ENCODE data around the gene C22orf15.

The C22orf15 gene

DNA sequence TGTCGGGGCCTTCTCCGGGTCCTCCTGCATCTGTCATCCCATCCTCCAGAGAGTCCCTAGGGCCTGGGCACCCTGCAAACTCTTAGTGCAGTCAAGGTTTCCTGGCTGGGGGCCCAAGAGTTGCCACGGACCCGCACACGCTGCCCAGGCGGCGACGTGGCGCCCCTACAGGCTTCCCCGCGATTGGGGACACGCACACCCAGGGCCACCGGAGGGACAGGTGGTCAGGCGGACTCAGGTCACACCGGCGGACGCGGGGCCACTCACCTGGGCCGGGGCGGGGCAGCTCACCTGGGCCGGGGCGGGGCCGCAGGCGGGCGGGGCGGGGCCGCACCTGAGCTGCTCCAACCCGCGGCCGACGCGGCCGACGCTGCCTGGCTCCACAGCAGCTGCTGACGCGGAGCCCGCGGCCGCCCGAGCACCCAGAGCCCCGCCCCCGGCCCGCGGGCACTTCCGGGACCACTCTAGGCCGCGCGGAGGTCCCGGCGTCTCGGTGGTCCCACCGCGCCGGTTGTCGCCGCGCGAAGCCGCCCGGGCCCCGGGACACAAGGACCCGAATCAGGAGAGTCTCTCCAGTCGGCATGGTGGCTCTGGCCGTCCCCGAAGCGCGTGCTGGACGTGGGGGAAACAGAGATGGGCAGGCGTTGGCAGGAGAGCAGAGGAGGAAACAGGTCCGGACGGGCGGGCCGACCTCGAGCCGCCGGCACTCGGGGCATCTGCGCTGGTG lies 11.9 kb upstream of the C22orf15 start, which contains the start of gene ZNF70:
Gene ZNF70 (minus strand): TSS at position 399 of the 727 bp plus-strand sequence. CDS start 5,972 bp downstream, outside the sequence.
- peak; percentile 83 to 89 for DNase-seq

DNA sequence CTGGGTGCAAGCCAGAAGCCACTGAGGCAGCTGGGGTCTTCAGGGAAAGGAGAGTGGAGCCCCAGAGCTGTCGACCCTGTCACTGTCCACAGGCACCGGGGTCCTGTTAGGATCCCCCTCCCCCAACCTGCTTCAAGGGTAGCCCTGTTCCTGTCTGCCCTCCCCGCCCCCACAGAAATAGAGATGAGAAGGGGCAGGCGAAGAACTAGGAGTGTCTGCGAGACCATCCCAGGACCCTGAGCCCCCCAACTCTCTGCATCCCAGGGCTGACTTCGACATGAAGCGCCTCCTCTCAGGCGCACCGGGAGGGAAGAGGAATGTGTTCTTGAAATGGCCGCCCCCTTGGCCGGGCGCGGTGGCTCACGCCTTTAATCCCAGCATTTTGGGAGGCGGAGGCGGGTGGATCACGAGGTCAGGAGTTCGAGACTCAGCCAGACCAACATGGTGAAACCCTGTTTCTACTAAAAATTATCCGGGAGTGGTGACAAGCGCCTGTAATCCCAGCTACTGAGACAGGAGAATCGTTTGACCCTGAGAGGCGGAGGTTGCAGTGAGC lies 11.3 kb upstream of the C22orf15 start:
- no peak for DNase-seq

DNA sequence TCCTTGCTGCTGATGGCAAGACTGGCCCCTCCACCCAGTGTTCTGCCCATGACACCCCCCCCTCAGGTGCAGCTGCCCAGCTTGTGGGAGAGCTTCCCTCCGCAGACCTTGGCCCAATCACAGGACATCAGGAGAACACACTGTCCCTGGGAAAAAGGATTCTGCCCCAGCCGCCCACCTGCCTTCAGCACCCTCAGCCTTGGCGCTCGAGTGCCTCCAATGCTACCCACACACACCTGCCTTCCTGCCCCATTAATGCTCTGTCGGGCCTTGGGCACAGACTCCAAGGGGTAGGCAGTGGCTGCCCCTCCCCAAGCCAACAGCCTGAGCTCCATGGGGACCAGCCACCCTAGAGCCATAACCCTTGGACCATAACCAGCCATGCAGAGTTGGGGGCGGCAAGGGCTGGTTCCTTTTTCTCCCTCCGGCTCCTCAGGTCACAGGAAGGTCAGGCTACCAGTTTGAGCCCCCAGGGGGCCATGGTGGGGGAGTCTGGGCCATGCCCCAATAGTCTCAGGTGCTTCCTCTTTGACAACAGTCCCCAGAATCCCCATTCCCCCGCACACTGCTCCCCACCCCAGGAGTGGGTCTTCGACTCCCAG lies 10.6 kb upstream of the C22orf15 start:
- DNase-seq, result no peak

DNA sequence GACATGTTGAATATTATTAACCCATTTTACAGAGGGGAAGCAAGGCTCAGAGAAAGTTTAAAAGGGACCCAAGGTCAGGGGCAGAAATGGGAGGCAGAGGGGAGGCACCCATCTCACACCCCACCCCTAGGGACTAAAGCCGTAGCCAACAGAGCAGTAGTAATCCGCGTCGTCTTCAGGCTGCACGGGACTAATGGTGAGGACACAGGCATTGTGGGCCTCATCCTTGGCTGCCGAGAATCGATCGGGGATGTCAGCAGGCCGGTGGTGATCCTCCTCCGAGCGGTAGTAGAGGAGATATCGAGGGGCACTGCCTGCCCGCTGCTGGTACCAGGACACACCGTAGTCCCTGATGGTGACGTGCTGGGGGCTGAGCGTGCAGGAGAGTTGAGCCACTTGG lies 10.0 kb upstream of the C22orf15 start:
- DNase-seq, result no peak

DNA sequence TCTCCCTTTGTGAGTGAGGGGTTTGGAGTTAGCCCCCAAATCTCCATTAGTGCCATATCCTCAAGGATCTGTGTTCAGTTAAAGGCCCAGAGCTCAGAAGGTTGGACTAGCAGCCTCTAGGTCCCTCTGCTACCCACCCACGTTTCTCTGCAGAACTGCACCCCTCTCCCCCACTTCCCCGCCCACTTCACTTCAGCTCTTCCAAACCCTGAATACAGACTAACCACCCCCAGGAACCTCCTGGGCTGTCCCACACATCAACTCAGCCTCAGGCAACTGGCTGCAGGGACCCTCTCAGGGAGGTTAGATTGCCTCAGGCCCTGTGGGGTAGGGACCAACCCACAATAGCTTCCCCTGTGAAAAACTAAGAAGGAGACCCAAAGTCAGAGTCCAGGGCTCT lies 9.4 kb upstream of the C22orf15 start:
- no peak for DNase-seq

DNA sequence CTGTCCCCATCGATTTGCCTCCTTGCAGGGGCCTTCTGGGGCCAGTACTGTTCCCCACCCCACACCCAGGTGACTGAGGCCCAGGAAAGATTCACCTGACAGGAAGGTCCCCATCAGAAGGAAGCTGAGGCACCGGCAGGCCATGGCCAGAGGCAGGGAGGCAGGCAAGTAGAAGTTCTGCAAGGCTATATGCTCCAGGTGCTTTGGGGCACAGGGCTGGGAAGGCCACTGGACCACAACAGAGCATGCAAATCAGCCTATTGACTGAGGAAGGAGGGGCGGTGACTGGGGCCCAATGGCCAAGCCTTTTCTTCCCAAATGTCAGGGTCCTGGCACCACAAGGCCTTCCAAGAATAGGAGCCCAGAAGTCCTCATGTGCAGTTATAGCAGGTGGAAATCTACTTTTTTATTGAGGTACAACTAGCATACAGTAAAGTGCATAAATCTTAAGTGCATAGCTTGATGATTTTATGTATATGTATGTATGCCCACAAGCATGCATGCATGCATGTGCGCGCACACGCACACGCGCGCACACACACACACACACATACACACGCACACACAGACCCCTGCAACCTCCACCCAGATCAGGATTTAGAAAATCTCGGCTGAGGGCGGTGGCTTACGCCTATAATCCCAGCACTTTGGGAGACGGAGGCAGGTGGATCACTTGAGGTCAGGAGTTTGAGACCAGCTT lies 8.4 kb upstream of the C22orf15 start, which contains the start of gene VPREB3:
Gene VPREB3 (minus strand): TSS at position 206 of the 700 bp plus-strand sequence. CDS start 62 bp downstream, at position 144.
- no peak for DNase-seq

DNA sequence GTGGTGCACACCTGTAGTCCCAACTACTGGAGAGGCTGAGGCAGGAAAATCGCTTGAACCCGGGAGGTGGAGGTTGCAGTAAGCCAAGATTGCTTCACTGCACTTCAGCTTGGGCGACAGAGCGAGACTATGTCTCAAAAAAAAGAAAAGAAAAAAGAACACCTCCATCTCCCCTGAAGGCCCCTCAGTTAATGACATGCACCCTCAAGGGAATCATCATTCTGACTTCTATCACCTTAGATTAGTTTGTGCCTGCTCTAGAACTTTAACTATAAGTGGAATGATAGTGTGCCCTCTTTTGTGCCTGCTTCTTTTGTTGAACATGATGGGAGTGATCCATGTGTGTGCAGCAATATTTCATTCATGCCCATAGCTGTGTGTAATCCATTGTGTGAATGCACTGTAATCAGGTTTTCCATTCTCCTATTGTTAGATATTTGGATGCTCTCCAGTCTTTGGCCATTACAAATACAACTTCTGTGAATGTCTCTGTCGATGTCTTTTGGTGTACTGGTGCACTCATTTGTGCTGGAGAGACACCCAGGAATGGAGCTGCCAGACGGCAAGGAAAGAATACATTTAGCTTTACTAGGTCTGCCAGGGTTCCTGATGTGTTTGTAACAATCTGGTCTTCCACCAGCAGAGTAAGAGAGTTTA lies 7.7 kb upstream of the C22orf15 start:
- no peak for DNase-seq

DNA sequence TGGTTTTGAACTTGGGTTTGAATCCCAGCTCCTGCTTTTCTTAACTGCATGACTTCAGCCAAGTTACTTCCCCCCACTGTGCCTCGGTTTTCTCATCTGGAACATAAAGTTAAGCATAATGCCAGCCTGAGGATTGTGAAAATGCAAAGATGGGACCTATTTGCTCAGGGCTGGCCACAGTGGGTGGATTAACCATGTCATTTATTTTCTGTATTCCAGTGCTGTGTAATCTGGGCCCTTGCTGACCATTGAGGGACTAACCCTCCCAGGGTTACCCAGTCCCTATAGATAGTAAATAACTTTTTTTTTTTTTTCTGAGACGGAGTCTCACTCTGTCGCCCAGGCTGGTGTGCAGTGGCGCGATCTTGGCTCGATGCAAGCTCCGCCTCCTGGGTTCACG lies 7.1 kb upstream of the C22orf15 start:
- no peak for DNase-seq

DNA sequence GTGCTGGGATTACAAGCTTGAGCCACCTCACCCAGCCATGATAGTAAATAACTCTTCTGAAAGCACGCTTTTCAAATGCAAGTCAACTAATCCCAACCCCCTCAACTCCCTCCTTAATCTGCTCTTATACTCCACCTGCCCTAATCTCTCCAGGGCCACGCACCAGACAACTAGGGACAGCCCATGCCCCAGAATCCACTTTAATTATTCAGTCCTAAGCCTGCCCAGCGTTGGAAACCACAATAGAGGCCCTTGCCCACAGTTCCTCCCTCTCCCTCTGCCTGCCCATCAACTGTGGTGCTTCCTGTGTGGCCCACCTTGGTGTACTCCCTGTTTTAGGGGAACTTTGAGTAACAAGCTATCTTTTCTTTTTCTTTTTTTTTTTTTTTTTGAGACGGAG lies 5.9 kb upstream of the C22orf15 start:
- DNase-seq, result no peak

DNA sequence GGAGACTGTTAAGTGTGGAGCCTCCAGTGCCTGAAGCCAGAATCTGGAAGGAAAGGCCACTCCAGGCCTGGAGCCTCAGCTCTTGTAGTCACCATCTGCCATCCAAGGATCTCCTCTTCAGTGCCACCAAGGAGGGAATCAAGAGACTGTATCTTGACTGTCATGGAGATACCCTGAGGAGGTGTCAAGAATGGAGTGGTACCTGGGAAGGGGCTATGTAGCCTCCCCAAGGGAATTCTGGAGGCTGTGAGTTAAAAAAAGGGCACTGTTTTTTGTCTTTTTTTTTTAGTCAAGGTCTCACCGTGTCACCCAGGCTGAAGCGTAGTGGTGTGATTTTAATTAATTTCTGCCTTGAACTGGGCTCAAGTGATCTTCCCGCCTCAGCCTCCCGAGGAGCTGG lies 3.2 kb upstream of the C22orf15 start:
- DNase-seq, result no peak

DNA sequence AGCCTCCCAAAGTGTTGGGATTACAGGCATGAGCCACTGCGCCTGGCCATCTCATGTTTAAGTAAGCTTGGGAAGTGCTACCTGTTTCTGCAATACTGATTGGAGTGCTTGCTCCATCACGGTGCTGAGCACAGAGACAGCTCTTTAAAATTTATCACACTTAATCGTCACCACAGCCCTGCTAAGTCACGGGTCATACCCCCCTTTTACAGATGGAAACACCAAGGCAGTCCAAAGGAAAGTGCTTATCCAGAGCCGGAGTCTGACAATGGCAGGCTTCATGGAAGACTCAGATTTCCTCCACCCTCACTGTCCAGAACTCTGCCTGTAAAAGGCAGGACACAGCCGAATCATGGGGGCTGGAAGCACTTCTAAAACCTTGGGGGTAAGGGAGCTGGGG lies 2.7 kb upstream of the C22orf15 start:
- DNase-seq, result no peak

DNA sequence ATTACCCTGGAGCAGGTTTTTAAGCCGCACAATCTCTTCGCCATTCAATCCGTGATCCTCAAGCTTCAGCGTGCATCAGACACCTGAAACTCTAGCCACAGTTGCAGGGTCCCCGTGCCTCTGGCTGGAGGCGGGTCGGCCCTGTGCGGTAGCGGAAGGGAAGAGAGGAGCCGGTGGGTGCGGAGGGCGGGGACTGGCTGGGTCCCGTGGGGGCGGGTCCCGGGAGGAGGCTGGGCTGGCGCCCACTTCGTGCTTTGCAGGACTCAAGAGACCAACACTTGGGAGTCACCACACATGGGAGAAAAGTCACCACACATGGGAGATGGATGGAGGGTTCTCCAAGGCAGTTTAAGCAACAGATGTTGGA lies 772 bp downstream of the C22orf15 start:
- peak; percentile 72 to 78 for DNase-seq

DNA sequence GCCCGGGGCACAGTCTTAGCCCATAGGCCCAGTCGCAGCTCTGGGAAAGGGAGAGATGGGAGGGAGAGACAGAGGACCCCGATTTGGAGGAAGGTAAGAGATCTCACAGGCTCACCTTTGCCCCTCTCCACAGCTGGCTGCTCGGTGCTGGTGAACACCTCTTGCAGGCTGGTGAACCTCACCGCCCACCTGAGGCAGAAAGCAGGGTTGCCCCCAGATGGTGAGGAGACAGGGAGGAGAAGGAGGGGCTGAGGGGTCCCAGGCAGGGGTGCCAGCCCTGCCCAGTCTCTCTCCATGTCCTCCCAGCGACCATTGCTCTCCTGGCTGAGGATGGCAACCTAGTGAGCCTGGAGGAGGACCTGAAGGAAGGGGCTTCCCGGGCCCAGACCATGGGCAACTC lies 1.2 kb downstream of the C22orf15 start:
- no peak for DNase-seq

DNA sequence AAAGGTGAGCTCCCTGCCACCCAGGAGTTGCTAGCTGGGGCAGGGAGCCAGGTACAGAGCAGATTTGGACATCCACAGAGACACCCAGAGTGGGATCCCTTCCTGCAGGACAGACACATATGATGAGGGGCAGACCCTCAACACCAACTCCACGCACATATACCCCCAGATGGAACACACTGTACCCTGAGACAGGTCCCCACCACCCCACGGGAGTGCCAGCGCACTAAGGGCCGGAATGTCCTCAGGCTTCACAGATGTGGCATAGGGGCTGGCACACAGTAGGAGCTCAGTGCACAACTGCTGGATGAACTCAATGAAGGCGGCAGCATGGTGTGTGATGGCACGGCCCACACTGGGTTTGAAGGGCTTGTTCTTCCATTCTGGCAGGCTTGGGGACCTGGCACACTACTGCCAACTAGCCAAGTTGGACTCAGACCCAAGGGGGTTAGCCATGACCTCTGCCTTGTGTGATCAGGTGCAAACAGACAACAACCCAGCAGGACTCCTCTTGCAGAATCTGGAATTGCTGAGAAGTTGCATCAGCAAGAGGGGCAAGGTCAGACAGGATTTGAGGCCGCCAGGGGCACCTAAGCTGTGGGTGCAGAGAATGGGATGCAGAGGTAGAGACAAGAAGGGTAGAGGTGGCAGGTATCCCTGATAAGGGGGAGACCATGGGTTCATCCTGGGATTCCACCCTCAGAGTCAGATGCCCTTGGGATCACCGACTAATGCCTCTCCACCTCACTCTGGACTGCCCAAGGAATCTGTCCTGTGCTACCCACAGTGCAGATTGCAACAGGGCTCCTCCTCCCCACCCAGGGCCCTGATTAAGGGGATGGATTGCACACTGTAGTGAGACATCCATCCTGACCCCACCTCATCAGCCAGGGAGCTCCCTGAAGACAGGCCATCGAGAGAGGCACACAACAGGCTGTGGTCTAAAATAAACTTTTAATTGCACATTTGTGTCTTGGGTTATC lies 2.4 kb downstream of the C22orf15 start:
- DNase-seq, result no peak

DNA sequence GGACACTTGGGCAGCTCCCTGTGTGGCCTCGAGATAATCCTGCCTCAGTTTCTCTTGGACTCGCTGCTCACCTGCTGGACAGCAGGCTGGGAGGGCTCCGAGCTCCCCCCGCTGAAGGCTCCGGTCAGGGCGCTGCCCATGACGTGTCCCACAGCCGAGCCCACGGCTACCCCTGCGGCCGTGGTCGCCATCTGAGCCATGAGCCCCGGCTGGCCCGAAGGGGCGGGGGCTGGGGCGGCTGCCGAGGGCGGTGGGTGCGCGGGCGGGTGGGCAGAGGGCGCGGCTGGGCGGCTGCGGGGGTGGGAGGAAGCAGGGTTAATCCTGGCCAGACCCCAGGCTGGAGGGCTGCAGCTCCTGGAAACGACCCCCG lies 4.5 kb downstream of the C22orf15 start:
- no peak for DNase-seq

DNA sequence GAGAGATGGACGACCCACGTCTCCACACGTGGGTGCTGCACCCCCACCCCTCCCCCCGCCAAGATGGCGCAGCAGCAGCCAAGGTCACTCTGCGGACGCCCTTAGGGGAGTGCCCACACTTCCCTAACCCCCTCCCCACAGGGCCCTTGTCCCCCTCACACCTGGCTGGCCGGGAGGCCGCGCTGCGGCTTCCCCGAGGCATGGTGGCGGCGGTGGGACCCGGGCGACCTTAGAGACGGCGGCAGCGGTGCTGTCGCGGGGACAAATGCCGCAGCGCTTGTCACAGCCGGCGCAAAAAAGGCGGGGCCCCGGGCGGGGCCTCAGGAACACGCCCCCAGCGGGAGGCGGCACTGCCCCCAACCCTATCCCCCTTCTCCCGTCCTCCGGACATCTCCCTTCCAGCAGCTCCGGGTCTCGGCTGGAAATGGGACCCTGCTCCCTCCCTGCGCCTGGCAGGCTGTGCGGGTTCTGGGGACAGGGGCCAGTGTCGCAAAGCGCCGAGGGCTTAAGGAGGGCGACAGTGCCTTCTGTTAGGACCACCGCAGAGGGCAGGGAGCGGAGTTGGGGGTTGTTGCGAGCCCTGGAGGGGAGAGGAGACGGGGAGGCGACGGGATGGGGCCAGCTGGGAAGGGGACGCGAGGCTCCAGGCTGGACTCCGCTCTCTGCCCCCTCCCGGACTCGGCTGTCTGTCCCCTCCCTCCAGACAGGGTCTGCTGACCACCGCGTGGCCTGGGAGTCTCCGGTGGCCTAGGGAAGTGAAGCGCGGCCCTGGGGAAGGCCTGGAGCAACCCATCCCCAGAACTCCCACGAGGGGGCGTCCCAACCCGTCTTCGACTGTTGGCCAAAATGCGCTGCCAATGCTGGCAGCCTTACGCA lies 5.1 kb downstream of the C22orf15 start, which contains the start of gene CHCHD10:
Gene CHCHD10 (minus strand): TSS at position 300 of the 876 bp plus-strand sequence. CDS start 98 bp downstream, at position 202.
- DNase-seq, result peak; percentile 88 to 91

DNA sequence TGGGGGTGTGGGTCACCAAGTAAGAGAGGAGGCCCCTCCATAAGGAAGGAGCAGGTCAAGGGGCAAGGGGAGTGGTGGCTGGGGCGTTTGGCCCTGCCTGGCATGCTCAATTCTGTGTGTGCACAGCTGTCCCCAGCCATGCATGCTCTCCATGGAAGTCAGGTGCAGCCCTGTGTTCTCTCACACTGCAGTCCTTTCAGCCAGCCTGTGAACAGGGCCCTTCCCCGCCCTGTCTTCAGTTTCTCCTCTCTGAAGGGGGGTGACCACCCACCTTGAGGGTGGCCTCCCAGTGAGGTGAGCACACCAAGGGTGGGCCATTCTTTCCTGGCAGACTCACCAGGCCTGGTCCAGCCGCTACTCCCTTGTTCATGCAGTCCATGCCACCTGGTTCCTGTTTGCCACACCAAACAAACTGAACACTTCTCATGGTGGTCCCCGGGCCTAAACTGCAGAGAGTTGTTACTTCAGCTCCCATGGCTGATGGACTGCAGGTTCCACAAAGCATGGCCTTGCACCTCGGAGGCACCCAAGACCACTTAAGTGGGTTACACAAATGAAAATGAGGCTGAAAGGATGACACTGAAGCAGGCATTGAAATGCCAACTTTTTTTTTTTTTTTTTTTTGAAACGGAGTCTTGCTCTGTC lies 6.7 kb downstream of the C22orf15 start:
- DNase-seq, result no peak

DNA sequence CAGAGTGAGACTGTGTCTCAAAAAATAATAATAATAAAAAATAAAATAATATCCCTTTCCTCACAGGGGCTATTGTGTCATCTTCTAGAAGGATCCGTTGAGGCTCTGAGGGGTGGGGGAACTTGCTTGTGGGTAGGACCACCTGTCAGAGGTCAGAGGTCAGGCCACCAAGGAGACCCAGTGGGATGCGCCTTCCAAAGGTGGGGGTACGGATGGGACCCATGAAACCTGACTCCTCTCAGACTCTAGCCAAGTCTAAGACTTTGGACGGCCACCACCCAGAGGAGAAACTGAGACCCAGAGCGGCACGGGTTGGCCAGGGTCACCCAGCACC lies 9.5 kb downstream of the C22orf15 start:
- no peak for DNase-seq

DNA sequence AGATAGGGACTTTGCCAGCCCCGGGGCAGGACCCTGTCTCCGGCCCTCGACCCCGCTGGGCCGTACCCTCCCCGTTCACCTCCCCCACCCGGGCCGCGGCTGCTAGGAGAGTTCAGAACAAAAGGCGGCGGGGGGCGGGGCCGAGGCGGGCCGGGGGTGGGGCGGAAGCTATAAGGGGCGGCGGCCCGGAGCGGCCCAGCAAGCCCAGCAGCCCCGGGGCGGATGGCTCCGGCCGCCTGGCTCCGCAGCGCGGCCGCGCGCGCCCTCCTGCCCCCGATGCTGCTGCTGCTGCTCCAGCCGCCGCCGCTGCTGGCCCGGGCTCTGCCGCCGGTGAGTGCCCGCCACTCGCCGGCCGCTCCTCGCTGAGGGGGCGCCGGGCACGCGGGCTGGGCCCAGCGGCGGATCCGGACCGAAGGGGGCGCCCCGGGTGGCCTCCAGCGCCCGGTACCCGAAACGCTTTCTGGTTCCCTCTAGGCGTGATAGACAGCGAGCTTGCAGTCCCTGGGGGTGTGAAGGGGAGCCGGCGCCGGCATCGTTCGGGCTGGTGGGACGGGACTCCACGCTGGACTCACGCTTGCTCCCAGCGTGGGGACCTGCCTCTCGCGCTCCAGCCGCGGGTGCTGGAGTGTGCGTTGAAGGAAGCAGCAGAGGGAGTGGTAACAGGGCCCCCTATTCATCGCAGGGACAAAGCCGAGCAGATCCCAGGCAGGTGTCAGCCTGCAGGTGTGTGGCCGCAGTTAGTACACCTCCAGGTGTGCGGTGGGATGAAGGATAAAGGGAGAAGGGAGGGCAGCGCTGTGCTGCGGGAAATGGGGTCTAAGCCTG lies 10.1 kb downstream of the C22orf15 start, which contains the start of gene MMP11:
Gene MMP11 (plus strand): TSS at position 201 of the 825 bp plus-strand sequence. CDS start 22 bp downstream, at position 223.
- DNase-seq, result peak; percentile 67 to 71
